HUES48 (cell line): ENCODE data around the gene ITPK1.
"Not testable (repeated sequence)": the region's sequence is repeated elsewhere in the genome, so short reads cannot be mapped to it uniquely, and the experiment has no call there.

Source experiments
- H3K27ac ChIP-seq: one replicate; pipeline ENCODE4 v1.7.0; 2013; ENCODE audit warnings: low read depth, low read length, inconsistent platforms
- H3K27me3 ChIP-seq: 2 replicates; pipeline ENCODE4 v1.6.1; 2013; ENCODE audit warnings: mild to moderate bottlenecking, low read length; ENCODE audit not compliant: control insufficient read depth, insufficient read depth
- H3K36me3 ChIP-seq: 2 replicates; pipeline ENCODE4 v1.6.1; 2013; ENCODE audit warnings: low read length; ENCODE audit not compliant: control insufficient read depth, insufficient read depth
- H3K4me1 ChIP-seq: 2 replicates; pipeline ENCODE4 v1.6.1; 2013; ENCODE audit warnings: mild to moderate bottlenecking, low read length; ENCODE audit not compliant: control insufficient read depth, insufficient read depth
- H3K4me3 ChIP-seq: 2 replicates; pipeline ENCODE4 v1.5.1; 2013; ENCODE audit warnings: mild to moderate bottlenecking, low read depth, low read length
- H3K9ac ChIP-seq: 2 replicates; pipeline ENCODE4 v1.6.1; 2013; ENCODE audit warnings: mild to moderate bottlenecking, low read depth, low read length, moderate library complexity
- H3K9me3 ChIP-seq: 2 replicates; pipeline ENCODE4 v1.6.1; 2013; ENCODE audit warnings: low read length; ENCODE audit not compliant: control insufficient read depth, insufficient read depth

Gene ITPK1

DNA sequence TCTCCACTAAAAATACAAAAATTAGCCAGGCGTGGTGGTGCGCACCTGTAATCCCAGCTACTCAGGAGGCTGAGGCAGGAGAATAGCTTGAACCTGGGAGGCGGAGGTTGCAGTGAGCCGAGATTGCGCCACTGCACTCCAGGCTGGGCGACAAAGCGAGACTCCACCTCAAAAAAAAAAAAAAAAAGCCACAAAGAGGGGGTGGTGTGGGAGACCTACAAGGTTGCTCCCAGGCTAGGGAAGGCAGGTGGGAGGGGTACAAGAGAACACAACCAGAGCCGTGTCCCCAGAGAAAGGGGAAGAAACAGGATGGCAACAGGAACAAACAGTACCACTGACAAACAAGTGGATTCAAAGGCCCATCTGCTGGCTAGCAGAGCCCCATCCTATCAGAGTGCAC lies 4.2 kb downstream of the ITPK1 start:
- H3K36me3 ChIP-seq, H3K9me3 ChIP-seq, H3K27me3 ChIP-seq, H3K27ac ChIP-seq, H3K9ac ChIP-seq, H3K4me3 ChIP-seq: not testable (repeated sequence)
- H3K4me1 ChIP-seq = peaks cover 27% of the 10 kb centered on the region

GRCh38 chr14:93110856-93111419 lies 4.8 kb downstream of the ITPK1 start:
- Histone ChIP-seq H3K9me3 (no peaks in the 10 kb centered on the region), H3K9ac (no peak overlapping the region), H3K4me1 (peaks cover 27% of the 10 kb centered on the region), H3K27ac (no peak overlapping the region), H3K27me3 (no peaks in the 10 kb centered on the region), H3K4me3 (no peak overlapping the region), H3K36me3 (no peaks in the 10 kb centered on the region)

DNA sequence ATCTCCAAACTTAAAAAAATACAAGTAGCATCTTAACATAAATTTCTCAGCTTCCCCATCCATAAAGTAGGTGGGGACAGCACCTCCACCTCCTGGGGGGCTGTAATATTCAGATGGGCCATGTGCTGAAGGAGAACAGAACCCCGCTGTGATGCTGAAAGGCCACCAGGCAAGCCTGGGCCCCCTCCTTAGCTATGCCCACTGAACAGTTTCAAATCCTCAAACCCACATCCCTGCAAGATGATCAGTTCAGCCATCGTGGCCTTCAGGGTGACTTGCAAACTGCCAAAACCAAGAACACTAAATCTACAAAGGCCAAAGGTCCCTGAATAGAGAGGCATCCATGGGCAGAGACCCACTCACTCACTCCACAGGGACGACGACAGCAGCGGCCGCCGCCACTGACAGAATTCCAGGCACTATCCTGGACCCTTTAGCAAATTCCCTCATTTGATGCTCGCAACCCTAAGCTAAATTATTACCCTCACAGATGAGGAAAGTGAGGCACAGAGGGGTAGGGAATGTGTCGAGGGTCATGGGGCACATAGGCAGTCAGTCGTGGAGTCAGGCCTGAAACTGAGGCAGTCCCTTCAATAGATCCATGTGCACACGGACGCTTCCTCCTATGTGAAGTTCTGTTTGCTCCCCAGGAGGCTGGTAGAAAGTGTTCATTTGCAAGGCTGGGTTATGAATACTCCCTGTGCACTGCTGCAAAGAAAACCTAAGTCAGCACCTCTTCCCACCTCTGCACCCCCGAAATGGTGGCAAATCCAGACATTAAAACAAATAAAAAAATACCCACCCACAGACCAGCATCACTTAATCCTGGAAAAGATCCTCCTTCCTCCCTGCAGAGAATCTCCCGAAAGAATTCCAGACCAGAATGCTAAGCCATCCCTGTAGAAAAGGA lies 5.9 kb downstream of the ITPK1 start:
- H3K9ac ChIP-seq = no peak overlapping the region
- no peaks in the 10 kb centered on the region for H3K27me3 ChIP-seq
- no peak overlapping the region for H3K27ac ChIP-seq
- no peaks in the 10 kb centered on the region for H3K9me3 ChIP-seq
- peaks cover 33% of the 10 kb centered on the region for H3K4me1 ChIP-seq
- no peak overlapping the region for H3K4me3 ChIP-seq
- H3K36me3 ChIP-seq = no peaks in the 10 kb centered on the region

GRCh38 chr14:93108105-93108504 lies 7.6 kb downstream of the ITPK1 start:
- no peak overlapping the region for H3K4me3 ChIP-seq
- H3K9ac ChIP-seq = no peak overlapping the region
- H3K27me3 ChIP-seq = no peaks in the 10 kb centered on the region
- no peaks in the 10 kb centered on the region for H3K9me3 ChIP-seq
- no peaks in the 10 kb centered on the region for H3K36me3 ChIP-seq
- H3K27ac ChIP-seq = no peak overlapping the region
- peaks cover 24% of the 10 kb centered on the region for H3K4me1 ChIP-seq

- H3K9me3 ChIP-seq = no peaks in the 10 kb centered on the region
- no peak overlapping the region for H3K27ac ChIP-seq
- no peak overlapping the region for H3K9ac ChIP-seq
- H3K36me3 ChIP-seq = no peaks in the 10 kb centered on the region
- H3K4me3 ChIP-seq = no peak overlapping the region
- no peaks in the 10 kb centered on the region for H3K27me3 ChIP-seq
- peaks cover 21% of the 10 kb centered on the region for H3K4me1 ChIP-seq
These were observed 8.3 kb downstream of the ITPK1 start for GRCh38 chr14:93107453-93107852.

DNA sequence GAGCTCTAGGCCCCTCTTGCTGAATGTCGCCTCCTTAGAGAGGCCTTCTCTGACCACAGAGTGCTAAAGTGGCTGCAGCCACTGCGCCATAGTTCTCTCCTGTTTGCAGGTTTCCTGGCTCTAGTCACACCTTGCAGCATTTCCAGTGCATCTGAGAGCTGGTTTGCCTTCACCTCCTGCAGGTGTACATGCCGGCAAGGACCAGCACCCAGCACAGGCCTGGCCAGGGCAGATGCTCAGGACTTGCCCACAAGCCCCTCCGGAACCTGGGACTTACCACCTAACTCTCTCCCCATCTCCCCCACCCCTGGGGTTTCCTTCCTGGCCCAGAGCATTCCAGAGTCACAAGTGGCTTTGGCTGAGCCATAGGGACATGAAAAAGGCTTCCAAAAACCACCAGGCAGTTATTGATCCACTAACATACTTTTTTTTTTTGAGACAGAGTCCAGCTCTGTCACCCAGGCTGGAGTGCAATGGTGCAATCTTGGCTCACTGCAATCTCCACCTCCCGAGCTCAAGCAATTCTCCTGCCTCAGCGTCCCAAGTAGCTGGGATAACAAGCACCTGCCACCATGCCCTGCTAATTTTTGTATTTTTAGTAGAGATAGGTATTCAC lies 9.1 kb downstream of the ITPK1 start:
- Histone ChIP-seq H3K4me1 (peaks cover 22% of the 10 kb centered on the region), H3K27me3 (no peaks in the 10 kb centered on the region), H3K4me3 (no peak overlapping the region), H3K27ac (no peak overlapping the region), H3K9ac (no peak overlapping the region), H3K9me3 (no peaks in the 10 kb centered on the region), H3K36me3 (no peaks in the 10 kb centered on the region)

DNA sequence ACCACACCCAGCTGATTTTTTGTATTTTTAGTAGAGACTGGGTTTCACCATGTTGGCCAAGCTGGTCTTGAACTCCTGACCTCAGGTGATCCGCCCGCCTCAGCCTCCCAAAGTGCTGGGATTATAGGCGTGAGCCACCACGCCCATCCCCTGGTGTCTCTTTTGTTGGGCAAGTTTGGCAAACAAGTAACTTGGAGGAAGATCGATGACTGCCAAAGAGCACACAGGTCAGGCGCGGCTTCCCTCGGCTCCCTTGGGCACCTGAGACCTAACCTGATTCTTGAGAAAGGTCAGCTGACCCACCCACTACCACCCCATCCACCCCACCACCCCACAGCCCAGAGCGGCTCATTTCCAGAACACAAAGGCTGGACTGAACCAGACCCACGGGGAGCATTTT lies 9.9 kb downstream of the ITPK1 start:
- H3K27me3 ChIP-seq, H3K9ac ChIP-seq, H3K4me3 ChIP-seq, H3K27ac ChIP-seq, H3K9me3 ChIP-seq, H3K36me3 ChIP-seq: not testable (repeated sequence)
- peaks cover 26% of the 10 kb centered on the region for H3K4me1 ChIP-seq

DNA sequence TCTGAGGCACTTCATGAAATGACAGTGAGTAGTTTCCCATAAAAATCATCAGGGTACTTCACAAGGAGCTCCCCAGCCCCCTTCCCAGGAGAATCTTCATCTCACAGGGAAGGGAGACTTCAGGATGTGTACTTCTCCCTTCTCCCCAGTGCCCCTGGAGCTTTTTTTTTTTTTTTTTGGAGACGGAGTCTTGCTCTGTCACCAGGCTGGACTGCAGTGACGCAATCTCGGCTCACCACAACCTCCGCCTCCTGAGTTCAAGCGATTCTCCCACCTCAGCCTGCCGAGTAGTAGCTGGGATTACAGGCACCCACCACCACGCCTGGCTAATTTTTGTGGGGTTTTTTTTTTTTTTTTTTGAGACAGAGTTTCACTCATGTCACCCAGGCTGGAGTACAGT lies 10.4 kb downstream of the ITPK1 start:
- no peak overlapping the region for H3K27ac ChIP-seq
- H3K27me3 ChIP-seq = no peaks in the 10 kb centered on the region
- H3K9me3 ChIP-seq = no peaks in the 10 kb centered on the region
- H3K9ac ChIP-seq = no peak overlapping the region
- H3K36me3 ChIP-seq = no peaks in the 10 kb centered on the region
- H3K4me1 ChIP-seq = peaks cover 29% of the 10 kb centered on the region
- no peak overlapping the region for H3K4me3 ChIP-seq

DNA sequence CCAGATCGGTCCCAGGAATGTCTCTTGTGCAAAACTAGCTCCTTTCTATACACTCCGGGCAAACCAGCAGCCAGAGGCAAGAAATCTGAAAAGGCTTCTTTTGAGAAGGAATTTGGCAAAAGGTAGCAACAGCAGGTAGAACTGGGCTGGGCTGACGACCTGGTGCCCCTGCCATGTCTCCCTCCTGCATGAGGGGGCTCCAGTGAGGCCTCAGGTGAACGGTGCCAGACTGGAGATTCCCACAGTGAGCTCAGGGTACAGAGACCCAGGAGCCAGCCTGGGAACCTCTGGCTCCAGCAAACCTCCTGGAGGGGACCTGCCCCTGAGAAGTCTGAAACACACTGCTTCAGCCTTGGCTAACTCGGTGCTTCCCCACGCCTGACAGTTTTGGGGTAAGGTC lies 10.8 kb downstream of the ITPK1 start:
- no peak overlapping the region for H3K9ac ChIP-seq
- H3K27me3 ChIP-seq = no peaks in the 10 kb centered on the region
- H3K9me3 ChIP-seq = no peaks in the 10 kb centered on the region
- no peak overlapping the region for H3K4me3 ChIP-seq
- H3K36me3 ChIP-seq = no peaks in the 10 kb centered on the region
- no peak overlapping the region for H3K27ac ChIP-seq
- H3K4me1 ChIP-seq = peaks cover 32% of the 10 kb centered on the region

GRCh38 chr14:93103392-93104080 lies 12.2 kb downstream of the ITPK1 start:
- Histone ChIP-seq H3K4me3 (no peak overlapping the region), H3K4me1 (peaks cover 27% of the 10 kb centered on the region), H3K27me3 (no peaks in the 10 kb centered on the region), H3K27ac (no peak overlapping the region), H3K36me3 (no peaks in the 10 kb centered on the region), H3K9ac (no peak overlapping the region), H3K9me3 (no peaks in the 10 kb centered on the region)

- Histone ChIP-seq H3K27me3 (no peaks in the 10 kb centered on the region), H3K9ac (no peak overlapping the region), H3K9me3 (no peaks in the 10 kb centered on the region), H3K27ac (no peak overlapping the region), H3K36me3 (no peaks in the 10 kb centered on the region), H3K4me1 (peaks cover 27% of the 10 kb centered on the region), H3K4me3 (no peak overlapping the region)
These were observed 13.6 kb downstream of the ITPK1 start for GRCh38 chr14:93102141-93102540.
